ENCODE results near the gene RORC. TPM values are rescaled to one million over a fixed set of nuclear protein-coding genes. Genes with fewer than 3 reads are reported as not detected.

RORC gene
- total RNA-seq, 2 donors from 2014 or later = 32.3 to 51.4 TPM

- TF ChIP-seq POLR2A (IDR thresholded peaks at IDR 0.05) (no peak), CTCF (IDR thresholded peaks at IDR 0.05) (no peak)
Observed at GRCh38 chr1:151825751-151826660, 5.6 kb downstream of the RORC start.

GRCh38 chr1:151825204-151825603, 6.4 kb downstream of the RORC start:
- Histone ChIP-seq H3K4me3 (no peak overlapping the region), H3K27ac (no peak overlapping the region), H3K36me3 (replicated peaks in 1 of 2; ENCODE audit: insufficient read depth in 1 of 2, low read depth in 2 of 2) (peaks cover 4 to 5% of the 10 kb centered on the region in 2 donors), H3K9me3 (no peaks in the 10 kb centered on the region), H3K4me1 (peaks cover 73% of the 10 kb centered on the region), H3K27me3 (no peaks in the 10 kb centered on the region)
- WGBS, 2 donors = 74 to 80% methylated on average over 6 to 9 of the region's 9 CpGs
- TF ChIP-seq CTCF (IDR thresholded peaks at IDR 0.05) (no peak), POLR2A (IDR thresholded peaks at IDR 0.05) (no peak)
- ATAC-seq (no peak), DNase-seq (no peak)
- intact Hi-C loops (cut with DNase I) = loop anchor here (2.0 kb wide), 1 partner anchor 20 kb away; the partner anchor contains the start of gene LINGO4

More at GRCh38 chr1:151825751-151826660, 5.6 kb downstream of the RORC start:
- no peak overlapping the region for H3K27ac ChIP-seq
- H3K36me3 ChIP-seq (replicated peaks in 1 of 2; ENCODE audit: insufficient read depth in 1 of 2, low read depth in 2 of 2) = peaks cover 4 to 5% of the 10 kb centered on the region in 2 donors
- DNase-seq (no peak), ATAC-seq (no peak)
- no peak overlapping the region for H3K4me3 ChIP-seq
- no peaks in the 10 kb centered on the region for H3K9me3 ChIP-seq
- 56 to 64% methylated on average over 13 to 21 of the region's 21 CpGs for WGBS, 2 donors
- H3K27me3 ChIP-seq = no peaks in the 10 kb centered on the region
- intact Hi-C loops (cut with DNase I) = loop anchor here (2.0 kb wide), 1 partner anchor 21 kb away; the partner anchor contains the start of gene LINGO4
- peaks cover 67% of the 10 kb centered on the region for H3K4me1 ChIP-seq

GRCh38 chr1:151823175-151823574, 8.4 kb downstream of the RORC start:
- Histone ChIP-seq H3K4me3 (no peak overlapping the region), H3K4me1 (peaks cover 63% of the 10 kb centered on the region), H3K27ac (no peak overlapping the region), H3K27me3 (no peaks in the 10 kb centered on the region), H3K9me3 (no peaks in the 10 kb centered on the region), H3K36me3 (replicated peaks in 1 of 2; ENCODE audit: insufficient read depth in 1 of 2, low read depth in 2 of 2) (peaks cover under 1 to 3% of the 10 kb centered on the region in 2 donors)
- no peak for TF ChIP-seq CTCF (IDR thresholded peaks at IDR 0.05)
- no peak for TF ChIP-seq POLR2A (IDR thresholded peaks at IDR 0.05)
- 71 to 84% methylated on average over 5 to 8 of the region's 8 CpGs for WGBS, 2 donors
- no peak for ATAC-seq
- intact Hi-C loops (cut with DNase I) = no loop called here
- no peak for DNase-seq

GRCh38 chr1:151822404-151822803, 9.2 kb downstream of the RORC start:
- Histone ChIP-seq H3K9me3 (no peaks in the 10 kb centered on the region), H3K4me1 (peaks cover 56% of the 10 kb centered on the region), H3K27me3 (no peaks in the 10 kb centered on the region), H3K4me3 (no peak overlapping the region), H3K27ac (no peak overlapping the region), H3K36me3 (replicated peaks in 1 of 2; ENCODE audit: insufficient read depth in 1 of 2, low read depth in 2 of 2) (peaks cover 0 to 3% of the 10 kb centered on the region in 2 donors)
- WGBS, 2 donors = 61 to 72% methylated on average over 7 of the region's 7 CpGs
- TF ChIP-seq POLR2A (IDR thresholded peaks at IDR 0.05) (no peak), CTCF (IDR thresholded peaks at IDR 0.05) (no peak)
- intact Hi-C loops (cut with DNase I) = no loop called here
- DNase-seq = no peak
- no peak for ATAC-seq
